Stimulated activated CD4-positive, alpha-beta T cell treated with anti-CD3 and anti-CD28 coated beads, Interleukin-12 subunit alpha, Interleukin-12 subunit beta, amount 100 ng/mL, for 4 hours (primary cell): ENCODE results near the gene MAPK9.

Experiments used
- DNase-seq: peaks from one replicate; pipeline ENCODE4 v3.0.0-alpha.2; 2020

The MAPK9 gene

GRCh38 chr5:180291943-180292831, at the start of gene MAPK9:
Gene MAPK9 (minus strand): TSS chr5:180292083. CDS start chr5:180280561, 11,522 bp downstream.
- peak; percentile 84 for DNase-seq

DNA sequence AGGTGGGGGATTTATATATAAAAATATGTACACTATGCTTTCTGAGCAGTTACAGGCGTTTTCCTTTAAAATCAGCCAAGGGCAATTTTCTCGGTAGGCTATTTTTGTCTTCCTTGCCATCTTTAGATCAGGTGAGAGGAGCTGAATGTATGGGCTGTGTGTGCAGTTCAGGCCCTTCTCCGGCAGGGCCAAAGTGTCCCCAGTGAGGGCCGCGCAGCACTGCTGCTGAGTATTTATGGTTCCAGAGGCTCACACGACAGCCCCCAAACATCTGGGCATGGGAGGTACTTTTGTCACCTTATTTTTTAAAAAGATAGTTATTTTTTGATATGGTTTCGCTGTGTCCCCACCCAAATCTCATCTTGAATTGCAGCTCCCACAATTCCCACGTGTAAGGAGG, 49.7 kb upstream of the MAPK9 start:
- DNase-seq = no peak

DNA sequence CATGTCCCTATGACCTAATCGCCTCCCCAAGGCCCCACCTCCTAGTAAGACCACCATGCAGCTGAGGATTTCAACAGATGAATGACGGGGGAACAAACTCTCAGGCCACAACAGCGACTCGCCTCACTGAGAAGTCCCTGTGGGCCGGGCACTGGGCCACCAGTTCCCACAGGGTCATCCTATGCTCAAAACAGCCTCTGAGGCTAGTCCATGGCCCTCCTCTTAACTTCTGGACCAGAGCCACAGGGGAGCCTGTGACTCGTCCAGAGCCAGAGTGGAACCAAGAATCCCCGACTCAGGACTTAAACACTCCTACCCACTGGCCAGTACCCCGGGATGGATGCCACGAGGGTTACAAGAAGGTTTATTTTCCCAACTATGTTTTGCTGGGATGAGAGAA, 49.0 kb upstream of the MAPK9 start:
- no peak for DNase-seq

DNA sequence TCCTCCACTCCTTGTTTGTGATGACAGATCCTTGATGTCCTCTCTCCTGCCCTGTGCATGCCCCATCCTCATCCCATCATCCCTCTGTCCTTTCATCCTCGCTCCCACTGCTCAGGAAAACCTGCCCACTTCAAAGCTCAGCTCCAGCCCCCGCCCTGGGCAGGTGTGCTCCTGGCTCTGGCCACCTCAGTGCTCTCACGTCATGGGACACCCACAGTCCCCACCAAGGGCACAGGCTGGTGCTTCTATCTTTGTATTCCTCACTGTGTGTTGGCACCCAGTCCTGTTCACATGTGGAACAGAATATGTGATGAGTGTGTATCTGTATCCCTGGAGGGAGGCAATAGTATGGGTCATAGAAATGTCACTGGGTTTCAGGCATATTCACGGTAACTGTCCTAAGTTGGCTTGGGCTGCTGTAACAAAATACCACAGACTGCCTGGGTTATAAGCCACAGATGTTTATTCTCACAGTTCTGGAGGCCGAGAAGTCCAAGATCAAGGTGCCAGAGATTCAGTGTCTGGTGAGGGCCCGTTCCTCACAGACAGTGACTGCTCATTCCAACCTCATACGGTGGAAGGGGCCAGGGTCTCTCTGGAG, 47.8 kb upstream of the MAPK9 start:
- no peak for DNase-seq

DNA sequence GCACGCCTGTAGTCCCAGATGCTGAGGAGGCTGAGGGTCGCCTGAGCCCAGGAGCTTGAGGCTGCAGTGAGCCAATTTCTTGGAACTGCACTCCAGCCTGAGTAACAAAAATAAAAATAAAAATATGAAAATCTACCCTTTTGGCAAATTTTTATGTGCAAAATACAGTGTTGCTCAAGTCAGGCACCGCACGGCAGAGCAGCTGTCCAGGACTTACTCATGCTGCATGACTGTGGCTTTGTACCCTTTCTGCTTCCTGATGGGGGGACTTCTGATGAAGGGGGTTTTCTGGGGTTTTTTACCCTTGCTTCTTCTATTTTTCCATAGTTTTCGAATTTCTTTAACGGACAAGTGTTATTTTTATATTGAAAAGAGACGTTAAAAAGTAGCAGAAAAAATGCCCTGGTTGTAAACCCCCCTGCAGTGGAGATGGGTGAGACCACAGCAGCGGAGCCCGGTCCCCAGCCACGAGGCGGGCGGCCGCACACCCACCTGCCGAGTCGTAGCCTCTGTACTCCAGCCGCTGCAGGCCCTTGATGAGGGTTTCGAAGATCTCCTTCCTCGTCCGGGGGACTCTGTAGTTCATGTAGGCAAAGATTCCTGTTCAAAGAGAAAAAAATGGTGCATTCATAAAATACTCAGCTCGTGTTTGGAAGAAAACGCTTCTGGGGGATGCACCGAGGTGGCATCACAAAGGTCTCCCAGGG, 46.3 kb upstream of the MAPK9 start:
- no peak for DNase-seq

DNA sequence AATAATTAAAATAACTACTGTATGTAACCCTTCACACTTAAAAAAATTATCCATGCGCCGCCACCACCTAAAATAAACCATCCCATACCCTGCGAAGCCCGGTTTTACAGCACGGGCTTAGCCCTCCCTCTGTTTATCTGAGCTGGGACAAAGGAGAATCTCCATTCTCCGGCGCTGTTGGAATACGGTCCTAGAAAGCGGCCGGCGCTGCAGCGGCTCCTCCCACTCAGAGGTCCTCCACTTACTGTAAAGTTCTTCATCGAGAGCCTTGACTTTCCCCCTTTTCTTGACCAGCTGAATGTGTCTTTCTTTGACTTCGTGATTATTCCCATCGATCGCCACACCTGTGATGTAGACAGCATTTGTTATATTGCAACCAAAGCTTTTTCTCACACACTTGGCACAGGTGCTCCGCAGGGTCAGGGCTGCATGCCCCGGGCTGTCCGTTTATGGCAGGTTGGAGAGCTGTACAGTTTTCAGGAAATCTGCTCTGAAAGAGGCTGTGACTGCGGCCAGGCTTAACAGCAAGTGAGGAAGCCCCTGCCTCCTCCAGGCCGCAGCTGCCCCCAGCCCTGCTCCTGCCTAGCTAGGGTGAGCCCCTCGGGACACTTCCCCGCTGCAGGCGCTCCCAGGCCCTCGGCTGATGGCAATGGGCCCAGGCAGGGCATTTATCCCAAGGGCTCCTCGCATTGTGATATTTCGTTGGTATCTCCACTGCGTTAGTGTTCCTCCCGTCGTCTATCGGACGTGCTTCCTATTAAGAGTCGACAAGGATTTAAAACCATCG, 44.5 kb upstream of the MAPK9 start:
- DNase-seq = no peak

GRCh38 chr5:180335614-180336233, 43.8 kb upstream of the MAPK9 start:
- DNase-seq = no peak

- DNase-seq = no peak
These were observed 43.1 kb upstream of the MAPK9 start for GRCh38 chr5:180334751-180335613.

GRCh38 chr5:180334176-180334575, 42.3 kb upstream of the MAPK9 start:
- DNase-seq = no peak

GRCh38 chr5:180333661-180334060, 41.8 kb upstream of the MAPK9 start:
- no peak for DNase-seq

GRCh38 chr5:180332861-180333260, 41.0 kb upstream of the MAPK9 start:
- DNase-seq = no peak

- no peak for DNase-seq
These were observed 40.2 kb upstream of the MAPK9 start for GRCh38 chr5:180332051-180332517.

DNA sequence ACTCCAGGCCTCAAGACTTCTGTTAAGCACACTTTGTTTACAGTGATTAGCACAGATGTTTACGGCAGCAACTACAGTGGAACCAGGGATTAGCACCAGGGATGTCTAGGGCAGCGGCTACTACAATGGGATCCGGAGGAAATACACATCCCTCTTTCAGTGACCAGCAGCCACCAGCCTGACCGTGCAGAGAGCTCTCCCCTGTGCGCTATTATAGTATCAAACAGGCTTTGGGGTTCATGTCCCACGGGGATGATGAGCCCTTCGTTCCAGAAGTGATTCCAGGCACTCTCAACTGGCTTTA, 39.7 kb upstream of the MAPK9 start:
- no peak for DNase-seq

GRCh38 chr5:180330810-180331646, 39.1 kb upstream of the MAPK9 start:
- no peak for DNase-seq

DNA sequence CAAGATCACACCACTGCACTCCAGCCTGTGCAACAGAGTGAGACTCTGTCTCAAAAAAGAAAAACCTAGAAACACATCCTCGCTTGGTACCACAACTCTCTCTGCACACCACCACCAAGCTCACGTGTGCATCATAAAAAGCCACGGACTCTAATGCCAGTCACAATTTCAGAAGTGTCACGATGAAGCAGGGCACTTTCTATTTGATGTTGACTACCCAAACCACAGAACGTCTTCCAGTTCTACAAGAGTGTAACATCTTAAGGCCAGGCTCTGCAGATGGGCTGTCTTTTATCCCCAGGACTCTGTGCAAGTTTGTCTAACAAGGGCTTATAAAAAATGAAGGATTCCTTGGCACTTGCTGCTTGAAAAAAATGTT, 38.4 kb upstream of the MAPK9 start:
- no peak for DNase-seq

- DNase-seq = no peak
These were observed 37.9 kb upstream of the MAPK9 start for GRCh38 chr5:180329606-180330269.

- DNase-seq = no peak
These were observed 37.2 kb upstream of the MAPK9 start for GRCh38 chr5:180329138-180329435.

- peak; percentile 85 for DNase-seq
These were observed 36.6 kb upstream of the MAPK9 start for GRCh38 chr5:180328296-180329137.

- DNase-seq = no peak
These were observed 35.2 kb upstream of the MAPK9 start for GRCh38 chr5:180326989-180327565.
